ENCODE data around the gene SFTA2. TPM values are rescaled to one million over a fixed set of nuclear protein-coding genes. Genes with fewer than 3 reads are reported as not detected.

SFTA2 gene
- total and polyA plus RNA-seq, 12 donors: not detected

- intact Hi-C loops (cut with DNase I): loop anchor here in 2 of 10 donors (5.0 to 10.0 kb wide), 3 partner anchors 122 to 155 kb away; no protein-coding TSS in a partner anchor
- DNase-seq (no peak), ATAC-seq (no peak)
- no peak for TF ChIP-seq CTCF (IDR thresholded peaks at IDR 0.05)
- no peaks in the 10 kb centered on the region for H3K27me3 ChIP-seq
- peaks cover 0 to 16% (median 0%) of the 10 kb centered on the region in 9 donors for H3K4me1 ChIP-seq
- H3K9me3 ChIP-seq: no peaks in the 10 kb centered on the region
- WGBS, 2 donors: 92 to 94% methylated on average over 7 of the region's 7 CpGs
- peaks cover 0 to 97% (median 52%) of the 10 kb centered on the region in 9 donors for H3K36me3 ChIP-seq
- H3K4me3 ChIP-seq: no peak overlapping the region
- H3K27ac ChIP-seq: no peak overlapping the region
Observed at GRCh38 chr6:30922447-30922852, 9.5 kb downstream of the SFTA2 start.

GRCh38 chr6:30918670-30919069, 13.3 kb downstream of the SFTA2 start:
- DNase-seq: no peak
- H3K36me3 ChIP-seq: peaks cover 0 to 76% (median 52%) of the 10 kb centered on the region in 9 donors
- H3K27ac ChIP-seq: no peak overlapping the region
- H3K27me3 ChIP-seq: no peaks in the 10 kb centered on the region
- H3K9me3 ChIP-seq: no peaks in the 10 kb centered on the region
- no peak overlapping the region for H3K4me3 ChIP-seq
- no peak for ATAC-seq
- no peak for TF ChIP-seq CTCF (IDR thresholded peaks at IDR 0.05)
- 93% methylated on average over 8 of the region's 8 CpGs for WGBS, 2 donors
- intact Hi-C loops (cut with DNase I): loop anchor here in 6 of 10 donors (5.0 to 10.0 kb wide), 6 partner anchors 124 to 169 kb away; no protein-coding TSS in a partner anchor
- H3K4me1 ChIP-seq: peaks cover 5 to 24% (median 19%) of the 10 kb centered on the region in 9 donors

- no peaks in the 10 kb centered on the region for H3K9me3 ChIP-seq
- H3K27ac ChIP-seq: no peak overlapping the region
- intact Hi-C loops (cut with DNase I): loop anchor here in 7 of 10 donors (2.0 to 10.0 kb wide), 7 partner anchors 125 to 170 kb away; no protein-coding TSS in a partner anchor
- H3K27me3 ChIP-seq: no peaks in the 10 kb centered on the region
- peaks cover 5 to 26% (median 23%) of the 10 kb centered on the region in 9 donors for H3K4me1 ChIP-seq
- TF ChIP-seq CTCF (IDR thresholded peaks at IDR 0.05): no peak
- H3K4me3 ChIP-seq: no peak overlapping the region
- DNase-seq: no peak
- H3K36me3 ChIP-seq: peaks cover 0 to 72% (median 46%) of the 10 kb centered on the region in 9 donors
- WGBS, 2 donors: 94 to 95% methylated on average over 8 of the region's 8 CpGs
- no peak for ATAC-seq
Observed at GRCh38 chr6:30917487-30917886, 14.5 kb downstream of the SFTA2 start.

- DNase-seq: no peak
- Histone ChIP-seq H3K36me3 (peaks cover 0 to 72% (median 44%) of the 10 kb centered on the region in 9 donors), H3K27me3 (no peaks in the 10 kb centered on the region)
Observed at GRCh38 chr6:30917041-30917440, 14.9 kb downstream of the SFTA2 start.

More at GRCh38 chr6:30917041-30917440, 14.9 kb downstream of the SFTA2 start:
- Histone ChIP-seq H3K27ac (no peak overlapping the region), H3K4me1 (peaks cover 5 to 26% (median 23%) of the 10 kb centered on the region in 9 donors), H3K4me3 (no peak overlapping the region), H3K9me3 (no peaks in the 10 kb centered on the region)
- TF ChIP-seq CTCF (IDR thresholded peaks at IDR 0.05): no peak
- 96% methylated on average over 7 of the region's 7 CpGs for whole genome bisulfite sequencing, 2 donors
- ATAC-seq: no peak
- intact Hi-C loops (cut with DNase I): loop anchor here in 7 of 10 donors (2.0 to 10.0 kb wide), 7 partner anchors 125 to 170 kb away; no protein-coding TSS in a partner anchor

All from heart right ventricle (tissue), 16 donors.